ENCODE data around the gene KBTBD8.

Gene KBTBD8

GRCh38 chr3:66998113-66998903, at the start of gene KBTBD8:
Gene KBTBD8 (plus strand): TSS chr3:66998307. CDS start chr3:66998356, 49 bp downstream.
- peak; percentile 58 for DNase-seq

- no peak for DNase-seq
These were observed 49.3 kb upstream of the KBTBD8 start for GRCh38 chr3:66948838-66949237.

GRCh38 chr3:66949898-66950297, 48.2 kb upstream of the KBTBD8 start:
- DNase-seq: no peak

- no peak for DNase-seq
These were observed 45.8 kb upstream of the KBTBD8 start for GRCh38 chr3:66952357-66952756.

- DNase-seq: no peak
These were observed 44.1 kb upstream of the KBTBD8 start for GRCh38 chr3:66953934-66954445.

GRCh38 chr3:66956742-66957141, 41.4 kb upstream of the KBTBD8 start:
- no peak for DNase-seq

- no peak for DNase-seq
These were observed 40.7 kb upstream of the KBTBD8 start for GRCh38 chr3:66957367-66957766.

- no peak for DNase-seq
These were observed 40.0 kb upstream of the KBTBD8 start for GRCh38 chr3:66958067-66958466.

- DNase-seq: no peak
These were observed 35.4 kb upstream of the KBTBD8 start for GRCh38 chr3:66962664-66963063.

- no peak for DNase-seq
These were observed 26.9 kb upstream of the KBTBD8 start for GRCh38 chr3:66971245-66971644.

GRCh38 chr3:66971891-66972551, 26.1 kb upstream of the KBTBD8 start:
- peak; percentile 19 for DNase-seq

- no peak for DNase-seq
These were observed 17.3 kb upstream of the KBTBD8 start for GRCh38 chr3:66980791-66981190.

- DNase-seq: no peak
These were observed 15.0 kb upstream of the KBTBD8 start for GRCh38 chr3:66983101-66983500.

- no peak for DNase-seq
These were observed 12.7 kb upstream of the KBTBD8 start for GRCh38 chr3:66985336-66985920.

GRCh38 chr3:66986406-66986805, 11.7 kb upstream of the KBTBD8 start:
- DNase-seq: no peak

- DNase-seq: no peak
These were observed 8.9 kb upstream of the KBTBD8 start for GRCh38 chr3:66989241-66989640.

GRCh38 chr3:66989860-66990696, 8.0 kb upstream of the KBTBD8 start:
- no peak for DNase-seq

- no peak for DNase-seq
These were observed 6.6 kb upstream of the KBTBD8 start for GRCh38 chr3:66991459-66991858.

- DNase-seq: no peak
These were observed 5.0 kb upstream of the KBTBD8 start for GRCh38 chr3:66993082-66993481.

- DNase-seq: no peak
These were observed 3.5 kb upstream of the KBTBD8 start for GRCh38 chr3:66994588-66994987.

- no peak for DNase-seq
These were observed 1.4 kb upstream of the KBTBD8 start for GRCh38 chr3:66996696-66997095.

- DNase-seq: no peak
These were observed 471 bp upstream of the KBTBD8 start for GRCh38 chr3:66997560-66998112.

- DNase-seq: no peak
These were observed 763 bp downstream of the KBTBD8 start for GRCh38 chr3:66998904-66999235.
